ENCODE measurements around the gene ISOC2. TPM values are rescaled to one million over a fixed set of nuclear protein-coding genes. Genes with fewer than 3 reads are reported as not detected.

Gene ISOC2
- polyA plus RNA-seq, 3 donors, result 57.7 to 135 (median 79.6) TPM

GRCh38 chr19:55465460-55466240, 4.2 kb upstream of the ISOC2 start:
- 74 to 85% (median 82%) methylated on average over 11 of the region's 11 CpGs for WGBS, 3 donors
- H3K27ac ChIP-seq (ENCODE audit: low read depth, low read length), result no peak overlapping the region

GRCh38 chr19:55464662-55465054, 3.2 kb upstream of the ISOC2 start, which contains the start of gene C19orf85:
Gene C19orf85, minus strand, starts transcription at chr19:55464751. Its CDS starts 197 bp downstream, at chr19:55464554.
- 61 to 79% (median 71%) methylated on average over 14 of the region's 14 CpGs for WGBS, 3 donors
- no peak within 1 kb of the TSS for H3K27ac ChIP-seq (ENCODE audit: low read depth, low read length)

- no peak overlapping the region for H3K27ac ChIP-seq (ENCODE audit: low read depth, low read length)
- WGBS, 3 donors, result 70 to 78% (median 77%) methylated on average over 23 of the region's 23 CpGs
Observed at GRCh38 chr19:55464039-55464661, 2.7 kb upstream of the ISOC2 start.

- WGBS, 3 donors, result 69 to 78% (median 75%) methylated on average over 14 to 15 of the region's 15 CpGs
- H3K27ac ChIP-seq (ENCODE audit: low read depth, low read length), result no peak overlapping the region
Observed at GRCh38 chr19:55463583-55464031, 2.2 kb upstream of the ISOC2 start.

GRCh38 chr19:55462722-55463121, 1.3 kb upstream of the ISOC2 start:
- WGBS, 3 donors, result 80 to 88% (median 86%) methylated on average over 11 of the region's 11 CpGs
- H3K27ac ChIP-seq (ENCODE audit: low read depth, low read length), result no peak overlapping the region

- H3K27ac ChIP-seq (ENCODE audit: low read depth, low read length), result no peak overlapping the region
- 8 to 12% (median 11%) methylated on average over 27 of the region's 27 CpGs for WGBS, 3 donors
Observed at GRCh38 chr19:55461974-55462626, 658 bp upstream of the ISOC2 start.

GRCh38 chr19:55460670-55461258, 678 bp downstream of the ISOC2 start:
- peak overlapping the region; percentile 62 for H3K27ac ChIP-seq (ENCODE audit: low read depth, low read length)

GRCh38 chr19:55459950-55460657, 1.3 kb downstream of the ISOC2 start:
- WGBS, 3 donors, result 21 to 32% (median 31%) methylated on average over 16 of the region's 16 CpGs

More at GRCh38 chr19:55460670-55461258, 678 bp downstream of the ISOC2 start:
- 4 to 16% (median 10%) methylated on average over 15 to 24 of the region's 24 CpGs for WGBS, 3 donors

GRCh38 chr19:55459551-55459949, 1.9 kb downstream of the ISOC2 start:
- WGBS, 3 donors, result 56 to 63% (median 58%) methylated on average over 8 of the region's 8 CpGs
- H3K27ac ChIP-seq (ENCODE audit: low read depth, low read length), result no peak overlapping the region

More at GRCh38 chr19:55459950-55460657, 1.3 kb downstream of the ISOC2 start:
- no peak overlapping the region for H3K27ac ChIP-seq (ENCODE audit: low read depth, low read length)

GRCh38 chr19:55457683-55458457, 3.6 kb downstream of the ISOC2 start:
- WGBS, 3 donors, result 84 to 88% (median 87%) methylated on average over 16 of the region's 16 CpGs
- H3K27ac ChIP-seq (ENCODE audit: low read depth, low read length), result no peak overlapping the region

- no peak overlapping the region for H3K27ac ChIP-seq (ENCODE audit: low read depth, low read length)
- WGBS, 3 donors, result 78 to 91% (median 87%) methylated on average over 14 of the region's 14 CpGs
Observed at GRCh38 chr19:55456347-55456746, 5.1 kb downstream of the ISOC2 start.

GRCh38 chr19:55455576-55456235, 5.7 kb downstream of the ISOC2 start:
- 86 to 90% (median 87%) methylated on average over 10 to 11 of the region's 11 CpGs for WGBS, 3 donors
- no peak overlapping the region for H3K27ac ChIP-seq (ENCODE audit: low read depth, low read length)

- WGBS, 3 donors, result 79 to 89% (median 83%) methylated on average over 12 to 14 of the region's 14 CpGs
- no peak overlapping the region for H3K27ac ChIP-seq (ENCODE audit: low read depth, low read length)
Observed at GRCh38 chr19:55454787-55455243, 6.6 kb downstream of the ISOC2 start.

GRCh38 chr19:55453511-55454260, 7.8 kb downstream of the ISOC2 start:
- WGBS, 3 donors, result 90 to 92% (median 92%) methylated on average over 12 of the region's 12 CpGs
- no peak overlapping the region for H3K27ac ChIP-seq (ENCODE audit: low read depth, low read length)

- 18 to 19% (median 18%) methylated on average over 21 to 34 of the region's 34 CpGs for WGBS, 3 donors
- H3K27ac ChIP-seq (ENCODE audit: low read depth, low read length), result no peak overlapping the region
Observed at GRCh38 chr19:55452749-55453346, 8.6 kb downstream of the ISOC2 start.
